Keratinocyte (primary cell): Measurements from ENCODE around the gene MTHFR.

Source experiments
- EZH2 ChIP-seq: IDR thresholded peaks from one replicate; pipeline ENCODE4 v1.6.1; 2012; ENCODE audit warnings: inconsistent platforms, mild to moderate bottlenecking, low read length, moderate library complexity
- TF ChIP-seq, protein P1 (sequence below), 3 experiments: IDR thresholded peaks in 1 of 3; conservative IDR thresholded peaks in 1 of 3; optimal IDR thresholded peaks in 1 of 3; 2 replicates in 2 of 3; 3 replicates in 1 of 3; pipeline versions ENCODE3 to v1.5.1; 2011; ENCODE audit warnings: low read length in 3 of 3, mild to moderate bottlenecking in 3 of 3, moderate library complexity in 2 of 3, control low read depth in 1 of 3, inconsistent platforms in 1 of 3; ENCODE audit not compliant: insufficient read depth in 2 of 3; ENCODE audit errors: extremely low read depth in 1 of 3

DNA sequence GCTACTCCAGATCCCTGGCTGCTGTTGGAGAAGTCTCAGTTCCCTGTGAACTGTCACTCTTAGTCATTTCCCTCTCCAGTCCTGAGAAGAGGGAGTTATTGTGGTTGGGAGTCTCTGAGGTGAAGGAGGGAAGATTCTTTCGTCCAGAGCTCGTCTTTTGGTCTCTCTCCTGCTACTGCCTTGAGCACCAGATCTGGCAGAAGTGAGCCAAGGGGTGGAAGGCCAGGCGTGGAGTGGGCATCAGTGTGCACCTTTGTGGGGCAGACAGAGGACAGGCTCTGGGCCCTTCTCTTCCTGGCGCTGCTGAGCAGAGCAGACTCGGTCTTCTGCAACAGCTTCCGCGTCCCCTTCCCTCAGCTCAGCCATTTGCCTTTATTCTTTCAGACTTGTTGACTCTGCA lies 19.4 kb upstream of the MTHFR start:
- TF ChIP-seq, protein P1, sequence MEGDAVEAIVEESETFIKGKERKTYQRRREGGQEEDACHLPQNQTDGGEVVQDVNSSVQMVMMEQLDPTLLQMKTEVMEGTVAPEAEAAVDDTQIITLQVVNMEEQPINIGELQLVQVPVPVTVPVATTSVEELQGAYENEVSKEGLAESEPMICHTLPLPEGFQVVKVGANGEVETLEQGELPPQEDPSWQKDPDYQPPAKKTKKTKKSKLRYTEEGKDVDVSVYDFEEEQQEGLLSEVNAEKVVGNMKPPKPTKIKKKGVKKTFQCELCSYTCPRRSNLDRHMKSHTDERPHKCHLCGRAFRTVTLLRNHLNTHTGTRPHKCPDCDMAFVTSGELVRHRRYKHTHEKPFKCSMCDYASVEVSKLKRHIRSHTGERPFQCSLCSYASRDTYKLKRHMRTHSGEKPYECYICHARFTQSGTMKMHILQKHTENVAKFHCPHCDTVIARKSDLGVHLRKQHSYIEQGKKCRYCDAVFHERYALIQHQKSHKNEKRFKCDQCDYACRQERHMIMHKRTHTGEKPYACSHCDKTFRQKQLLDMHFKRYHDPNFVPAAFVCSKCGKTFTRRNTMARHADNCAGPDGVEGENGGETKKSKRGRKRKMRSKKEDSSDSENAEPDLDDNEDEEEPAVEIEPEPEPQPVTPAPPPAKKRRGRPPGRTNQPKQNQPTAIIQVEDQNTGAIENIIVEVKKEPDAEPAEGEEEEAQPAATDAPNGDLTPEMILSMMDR (optimal IDR thresholded peaks at IDR 0.05 in 1 of 3, IDR thresholded peaks at IDR 0.05 in 1 of 3, conservative IDR thresholded peaks at IDR 0.05 in 1 of 3; ENCODE audit: extremely low read depth in 1 of 3, insufficient read depth in 2 of 3, low read length in 3 of 3): no peak
- TF ChIP-seq EZH2: no peak
